HuH-7.5 (cell line): ENCODE measurements around the gene MCM3.
A peak's percentile ranks its signal among the peaks of the same experiment; 100 is the strongest.

Source experiments
- DNase-seq: peaks from one replicate; pipeline ENCODE4 v3.0.0; 2011; ENCODE audit warnings: low spot score

Gene MCM3

GRCh38 chr6:52284460-52285176 lies at the start of gene MCM3:
TSS of gene MCM3 (minus strand) at chr6:52284742. CDS start at chr6:52284674, 68 bp downstream.
- DNase-seq, result peak; percentile 83

DNA sequence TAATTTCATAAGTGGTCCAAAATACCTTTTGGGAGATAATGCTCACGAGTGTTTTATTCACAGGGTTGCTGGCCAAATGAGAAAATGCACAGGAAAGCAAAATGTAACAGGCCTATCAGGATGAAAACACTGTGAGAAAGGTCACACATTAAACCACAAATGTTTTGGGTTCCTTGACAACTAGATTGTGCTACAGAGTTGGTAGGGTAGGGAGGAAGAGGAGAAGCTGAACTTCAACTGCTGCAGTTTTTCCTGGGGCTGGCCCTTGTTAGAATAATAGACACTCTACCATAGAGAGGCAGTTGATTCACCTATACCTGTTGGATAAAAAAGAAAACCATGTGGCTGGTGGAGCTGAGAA lies 49.3 kb upstream of the MCM3 start:
- no peak for DNase-seq

DNA sequence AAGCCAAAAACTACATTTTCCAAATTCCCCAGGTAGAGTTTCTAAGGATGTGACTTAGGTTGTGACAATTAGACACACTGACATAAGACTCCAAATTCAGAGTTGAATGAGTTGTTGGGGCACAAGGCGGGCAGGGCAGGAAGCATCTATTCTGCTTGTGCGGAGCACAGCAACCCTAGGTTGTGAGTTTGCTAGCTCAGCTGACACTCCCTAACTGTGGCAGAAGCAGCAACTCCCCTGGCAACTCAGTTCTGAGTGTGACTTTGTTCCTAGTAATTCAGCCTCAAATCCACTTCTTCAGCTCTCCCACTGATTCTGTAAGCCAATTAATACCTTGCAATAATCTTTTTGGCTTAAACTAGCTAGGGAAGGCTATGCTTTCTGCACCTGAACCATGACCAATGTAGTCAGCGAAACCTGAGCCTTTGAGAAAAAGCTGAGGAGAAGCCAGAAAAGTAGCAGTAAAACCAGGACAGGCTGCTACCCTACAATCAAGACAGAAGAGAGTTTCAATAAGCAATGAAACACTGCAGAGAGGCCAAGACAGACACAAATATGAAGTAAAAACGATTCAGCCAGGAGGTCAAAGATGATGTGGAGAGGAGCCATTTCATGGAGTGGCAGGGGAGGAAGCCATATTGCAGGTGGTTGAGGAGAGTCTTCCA lies 47.4 kb upstream of the MCM3 start:
- DNase-seq, result no peak

DNA sequence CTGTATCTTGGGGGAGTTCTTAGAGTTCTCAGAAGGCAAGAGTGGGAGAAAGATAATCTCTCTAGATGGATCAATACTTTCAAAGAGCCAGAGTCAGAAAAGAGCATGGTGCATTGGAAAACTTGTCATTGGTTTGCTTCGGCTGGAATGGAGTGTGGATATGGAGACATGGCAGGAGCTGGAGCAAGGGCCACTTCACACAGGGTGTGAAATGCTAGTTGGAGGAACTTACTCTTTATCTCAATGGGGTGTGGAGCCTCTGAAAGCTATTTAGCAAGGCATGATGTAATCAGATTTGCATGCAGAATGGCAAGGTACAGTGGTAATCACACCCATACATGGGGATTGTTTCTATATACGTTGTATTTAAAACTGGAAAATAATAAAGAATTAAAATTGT lies 45.9 kb upstream of the MCM3 start:
- no peak for DNase-seq

DNA sequence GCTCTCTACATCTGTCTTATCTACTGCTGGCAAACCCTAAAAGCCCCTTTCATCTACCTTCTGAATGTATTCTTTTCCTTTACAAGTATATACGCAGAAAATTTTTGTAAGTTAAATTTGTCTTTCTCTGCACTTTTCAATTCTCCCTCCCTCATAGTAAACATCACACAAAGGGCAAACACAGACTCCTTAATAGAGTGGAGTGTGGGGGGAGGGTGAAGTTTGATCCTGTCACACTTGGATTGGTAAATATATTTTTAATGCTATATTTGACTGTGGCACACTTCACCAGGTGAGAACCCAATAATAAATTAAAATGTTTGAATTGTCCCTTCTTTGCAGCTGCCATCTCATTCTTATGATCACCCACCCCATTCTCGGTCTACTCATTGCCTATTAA lies 44.2 kb upstream of the MCM3 start:
- DNase-seq, result no peak

DNA sequence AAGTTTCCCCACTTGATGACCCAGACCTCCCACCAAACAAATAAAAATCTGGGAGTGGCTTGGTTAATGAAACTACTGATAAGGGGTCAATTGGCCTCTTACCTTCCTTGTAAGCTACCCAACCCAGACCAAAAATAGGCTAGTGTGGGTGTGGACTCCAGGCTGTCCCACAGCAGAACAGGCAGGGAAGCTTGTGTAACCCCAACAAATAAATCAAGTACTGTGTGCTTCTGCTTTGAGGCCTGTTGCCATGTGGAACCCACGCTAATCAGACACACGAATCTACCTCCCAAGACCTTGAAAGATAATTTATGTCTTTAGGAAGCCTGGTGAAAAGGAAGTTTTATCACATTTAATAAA lies 43.7 kb upstream of the MCM3 start:
- peak; percentile 29 for DNase-seq

GRCh38 chr6:52326540-52327364 lies 42.2 kb upstream of the MCM3 start:
- no peak for DNase-seq

DNA sequence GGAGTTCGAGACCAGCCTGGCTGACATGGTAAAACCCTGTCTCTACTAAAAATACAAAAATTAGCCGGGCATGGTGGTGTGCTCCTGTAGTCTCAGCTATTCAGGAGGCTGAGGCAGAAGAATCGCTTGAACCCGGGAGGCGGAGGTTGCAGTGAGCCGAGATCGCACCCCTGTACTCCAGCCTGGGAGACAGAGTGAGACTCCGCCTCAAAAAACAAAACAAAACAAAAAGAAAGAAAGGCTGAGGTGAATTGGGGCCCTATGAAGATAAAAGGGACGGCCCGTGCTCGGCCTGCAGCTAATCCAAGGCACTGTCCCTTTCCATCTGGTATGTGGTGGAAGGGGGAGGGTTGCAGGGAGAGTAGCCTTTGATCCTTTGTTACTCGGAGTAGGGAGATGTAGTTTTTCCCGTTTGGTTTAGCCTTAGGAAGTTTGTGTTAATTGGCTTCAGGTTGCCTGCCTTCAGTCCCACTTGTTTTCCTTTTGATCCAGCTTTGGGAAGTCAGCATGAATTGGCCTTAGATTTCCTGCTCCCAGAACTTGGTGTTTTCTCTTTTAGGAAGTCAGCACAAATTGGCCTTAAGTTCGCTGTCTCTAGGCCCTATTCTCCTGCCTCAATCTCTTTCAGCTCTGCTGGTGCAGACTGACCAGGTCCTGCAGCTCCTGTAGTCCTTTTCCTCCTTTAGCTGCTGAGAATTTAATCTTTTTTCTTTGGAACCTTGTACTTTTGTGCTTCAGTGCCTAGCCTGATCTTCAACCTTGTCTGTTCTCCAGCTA lies 41.3 kb upstream of the MCM3 start:
- DNase-seq, result no peak

DNA sequence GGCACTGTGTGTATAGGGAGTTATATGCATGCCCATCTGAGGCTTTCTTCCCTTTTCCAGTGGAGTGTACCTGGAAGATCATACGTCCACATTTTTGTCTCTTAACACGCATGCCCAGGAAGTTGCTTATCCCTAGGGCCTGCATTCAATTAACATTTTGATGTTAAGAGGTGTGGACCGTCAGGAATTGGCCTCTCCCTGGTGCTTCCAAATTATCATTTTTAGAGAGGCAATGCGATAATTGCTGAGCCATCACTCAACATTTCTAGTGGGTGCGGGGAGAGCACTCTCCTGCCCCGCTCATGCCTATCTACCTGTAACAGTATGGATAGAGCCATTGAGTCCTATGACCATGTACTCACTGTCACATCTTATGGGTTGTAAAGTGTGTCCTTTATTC lies 39.6 kb upstream of the MCM3 start:
- DNase-seq, result no peak

DNA sequence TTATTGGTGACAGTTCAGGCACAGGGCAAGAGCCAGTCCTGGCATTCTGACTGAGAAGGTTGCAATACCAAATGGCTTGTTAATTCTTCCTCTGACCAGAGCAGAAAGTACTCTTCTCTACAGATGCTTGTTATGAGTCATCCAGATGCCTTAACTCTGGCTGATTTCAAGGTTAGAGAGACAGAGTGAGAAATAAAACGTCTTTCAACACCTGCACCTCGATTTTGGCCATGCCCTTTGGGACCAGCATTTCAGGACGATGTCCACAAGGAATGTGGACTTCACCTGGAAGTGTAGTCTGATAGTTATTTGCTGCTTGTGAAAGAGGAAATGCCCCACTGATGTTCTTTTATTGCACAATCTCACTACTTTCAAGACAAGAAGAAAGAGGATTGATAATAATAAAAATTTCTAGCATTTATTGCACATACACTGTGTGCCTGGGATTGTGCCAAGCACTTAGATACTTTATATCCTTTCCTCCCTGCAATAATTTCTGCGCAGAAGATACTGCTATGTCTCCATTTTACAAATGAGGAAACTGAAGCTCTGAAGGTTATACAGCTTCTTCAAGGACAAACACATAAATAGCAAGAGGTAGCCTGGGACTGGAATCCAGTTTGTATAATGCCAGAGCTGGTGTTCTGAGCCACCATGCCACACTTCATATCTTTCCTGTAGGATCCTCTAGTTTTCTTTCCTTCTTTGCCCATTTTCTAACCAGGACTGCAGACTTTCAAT lies 33.5 kb upstream of the MCM3 start:
- DNase-seq, result no peak

DNA sequence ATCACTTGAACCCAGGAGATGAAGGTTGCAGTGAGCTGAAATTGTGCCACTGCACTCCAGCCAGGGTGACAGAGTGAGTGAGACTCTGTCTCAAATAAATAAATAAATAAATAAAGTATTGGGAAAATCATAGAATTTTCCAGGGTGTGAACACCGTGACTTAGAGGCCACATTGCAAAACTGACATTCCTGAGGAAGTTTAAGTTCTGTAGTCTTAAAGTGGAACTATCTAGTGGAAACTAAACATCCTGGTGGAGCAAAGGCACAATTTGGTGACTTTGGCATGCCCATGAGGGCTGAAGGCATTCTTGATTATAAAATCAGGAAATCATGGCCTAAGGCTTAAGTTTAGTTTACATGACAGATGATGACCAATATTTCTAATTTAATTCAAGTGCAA lies 32.7 kb upstream of the MCM3 start:
- no peak for DNase-seq

- no peak for DNase-seq
These were observed 30.2 kb upstream of the MCM3 start for GRCh38 chr6:52314752-52315151.

DNA sequence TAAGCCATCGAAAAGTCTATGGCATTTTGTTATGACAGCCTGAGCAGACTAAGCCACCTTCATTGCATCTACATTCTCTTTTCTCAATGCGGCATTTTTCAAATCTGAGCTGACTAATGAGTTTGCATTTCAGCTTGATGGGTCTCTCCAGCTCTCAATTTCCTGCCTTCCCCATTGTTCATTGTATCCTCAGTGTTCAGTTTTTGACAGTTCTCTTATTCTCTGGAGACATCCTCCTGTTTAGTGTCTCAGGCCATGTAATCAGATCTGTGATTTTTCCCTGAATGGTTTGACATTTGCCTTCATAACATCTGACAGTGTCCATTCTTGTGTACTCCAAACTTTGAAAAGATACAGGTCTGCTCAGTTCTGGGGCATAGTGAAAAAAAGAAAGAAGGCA lies 27.9 kb upstream of the MCM3 start:
- DNase-seq, result no peak

DNA sequence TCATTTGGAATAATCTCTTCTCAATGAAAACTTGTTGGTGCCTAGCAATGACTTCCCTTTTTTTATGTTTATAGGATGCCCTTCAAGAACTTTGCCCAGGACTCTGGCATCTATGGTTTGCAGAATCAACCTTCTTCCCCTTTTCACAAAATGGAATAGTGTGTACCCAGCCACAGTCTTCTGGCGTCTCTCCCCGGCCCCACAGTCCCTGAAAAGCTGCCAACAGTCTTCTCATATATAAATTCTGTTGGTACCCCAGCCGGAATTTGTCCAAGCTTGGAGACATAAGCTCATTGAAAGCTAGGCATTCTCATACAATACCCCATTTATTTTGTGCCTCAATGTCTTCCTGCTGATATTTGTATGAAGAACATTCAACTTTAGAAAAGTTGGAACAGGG lies 26.4 kb upstream of the MCM3 start:
- no peak for DNase-seq

DNA sequence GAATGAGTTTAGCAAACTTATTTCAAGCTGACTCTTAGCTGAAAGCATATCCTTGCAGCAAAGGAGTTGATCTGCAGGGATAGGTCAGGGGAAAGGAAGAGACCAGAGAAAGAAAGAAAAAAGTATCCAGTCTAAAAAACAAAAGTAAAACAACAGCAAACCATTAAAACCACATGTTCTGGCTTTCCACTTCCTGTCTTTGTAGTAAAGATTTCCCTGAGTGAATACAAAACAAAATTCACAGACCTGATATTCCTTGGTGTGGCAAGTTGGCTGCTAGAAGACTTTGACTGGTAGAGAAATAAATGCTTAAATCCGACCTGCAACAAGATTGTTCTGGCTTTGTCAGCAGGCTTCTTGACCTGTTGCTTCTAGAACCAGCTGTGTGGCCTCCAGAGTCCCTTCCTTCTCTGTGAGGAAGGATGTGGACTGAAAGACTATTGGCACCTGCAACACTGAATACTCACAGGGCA lies 23.4 kb upstream of the MCM3 start:
- no peak for DNase-seq

GRCh38 chr6:52306972-52307870 lies 22.7 kb upstream of the MCM3 start:
- DNase-seq, result no peak

DNA sequence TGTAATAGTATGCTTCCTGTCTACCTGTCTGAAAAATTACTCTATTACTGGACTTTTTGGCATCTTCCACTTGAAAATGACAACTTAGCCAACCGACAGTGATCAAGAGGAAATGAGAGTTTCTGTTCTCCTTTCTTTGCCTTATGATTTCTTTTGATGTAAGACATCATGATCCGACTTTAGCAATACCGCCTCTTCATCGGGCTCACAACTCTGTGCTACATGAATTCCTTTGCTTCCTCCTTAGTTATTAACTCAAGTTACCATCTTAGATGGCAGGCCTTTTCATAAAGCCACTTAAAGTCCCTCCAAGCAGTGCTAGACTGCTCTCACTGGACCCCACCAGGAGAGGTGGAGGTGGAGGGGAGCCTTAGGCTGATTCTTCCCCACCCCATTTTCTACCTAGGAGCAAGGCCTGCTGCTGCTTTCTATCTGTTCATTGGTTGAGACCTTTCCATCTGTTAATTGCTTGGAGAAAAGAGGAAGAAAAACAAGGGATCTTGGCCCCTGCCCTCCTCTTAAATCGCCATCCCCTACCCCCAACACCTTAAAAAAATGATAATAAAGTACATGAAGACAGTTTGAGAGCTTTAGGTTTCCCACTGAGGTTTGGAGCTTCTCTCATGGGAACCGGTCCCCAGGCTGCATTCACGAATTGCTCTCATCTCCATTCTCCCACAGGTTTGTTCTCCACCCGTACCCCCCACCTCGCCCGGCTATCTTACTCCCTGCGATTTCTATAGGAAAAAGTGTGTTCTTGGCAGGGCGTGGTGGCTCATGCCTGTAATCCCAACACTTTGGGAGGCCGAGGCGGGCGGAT lies 21.6 kb upstream of the MCM3 start:
- DNase-seq, result no peak

DNA sequence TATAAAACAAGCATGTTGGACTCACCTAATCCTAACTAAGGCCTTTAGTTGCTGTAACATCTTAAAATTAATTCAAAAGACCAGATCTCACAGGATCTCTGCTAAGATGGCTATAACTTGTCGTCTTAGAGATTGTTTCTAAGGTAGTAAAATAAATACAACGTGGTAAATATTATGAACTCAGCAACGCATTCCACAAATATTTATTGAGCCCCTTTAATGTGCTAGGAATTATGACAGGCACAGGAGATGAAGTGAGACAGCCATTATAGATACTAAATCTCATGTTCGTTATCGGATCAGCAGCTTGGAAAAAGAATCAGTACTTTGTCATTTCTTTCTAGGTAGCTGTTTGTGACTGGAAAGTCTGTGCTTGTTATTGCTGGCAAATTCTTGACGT lies 20.9 kb upstream of the MCM3 start:
- no peak for DNase-seq

- DNase-seq, result no peak
These were observed 20.4 kb upstream of the MCM3 start for GRCh38 chr6:52304983-52305390.

DNA sequence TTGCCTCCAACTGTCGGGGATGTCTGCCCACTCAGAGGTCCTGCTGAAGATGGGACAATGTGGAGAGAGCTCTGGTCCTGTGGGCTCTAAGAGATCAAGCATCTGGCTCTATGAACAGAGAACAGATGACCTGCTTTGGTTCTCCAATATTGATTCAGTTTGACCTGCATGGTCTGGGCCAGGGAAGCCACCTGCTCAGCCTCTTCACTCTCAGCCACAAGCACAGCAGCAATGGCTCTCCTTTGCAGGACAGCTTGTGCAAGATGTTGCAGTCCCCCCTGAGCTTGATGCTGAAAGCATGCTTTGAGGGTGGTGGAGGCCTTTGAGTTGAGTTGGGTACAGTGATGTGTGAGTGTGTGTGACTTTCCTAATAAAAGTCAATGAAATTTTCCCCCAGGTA lies 18.6 kb upstream of the MCM3 start:
- DNase-seq, result no peak
